TTC549 (cell line): Measurements from ENCODE around the gene FYB2.
"Not testable (repeated sequence)": the region's sequence is repeated elsewhere in the genome, so short reads cannot be mapped to it uniquely, and the experiment has no call there.

ENCODE experiments used
- FAIRE-seq: peaks from 2 replicates; lab custom pipeline; 2012; peaks lifted over from hg19 to GRCh38; lab: Jason Lieb, UNC

The FYB2 gene

GRCh38 chr1:56795870-56796269, 23.3 kb downstream of the FYB2 start:
- FAIRE-seq = no peak

DNA sequence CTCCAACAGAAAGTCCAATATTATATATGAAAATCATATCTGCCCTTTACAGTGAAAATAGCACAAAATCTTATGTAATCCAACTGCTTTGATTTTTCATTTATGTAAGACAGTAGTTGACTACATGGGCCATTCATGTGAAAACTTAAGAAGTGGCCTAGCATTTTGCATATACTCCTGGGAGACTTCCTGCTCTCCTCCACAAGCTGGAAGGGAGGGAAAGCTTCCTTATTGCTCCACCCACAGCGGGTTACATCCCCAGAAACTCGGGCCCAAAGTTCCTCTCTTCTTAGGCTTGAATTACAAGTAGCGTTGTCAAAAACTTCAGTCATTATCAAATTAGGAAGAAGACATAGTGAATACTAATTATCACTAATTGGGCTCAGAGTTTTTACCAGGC, 29.2 kb downstream of the FYB2 start:
- no peak for FAIRE-seq

- FAIRE-seq = no peak
Measured at GRCh38 chr1:56788588-56788987, 30.6 kb downstream of the FYB2 start.

DNA sequence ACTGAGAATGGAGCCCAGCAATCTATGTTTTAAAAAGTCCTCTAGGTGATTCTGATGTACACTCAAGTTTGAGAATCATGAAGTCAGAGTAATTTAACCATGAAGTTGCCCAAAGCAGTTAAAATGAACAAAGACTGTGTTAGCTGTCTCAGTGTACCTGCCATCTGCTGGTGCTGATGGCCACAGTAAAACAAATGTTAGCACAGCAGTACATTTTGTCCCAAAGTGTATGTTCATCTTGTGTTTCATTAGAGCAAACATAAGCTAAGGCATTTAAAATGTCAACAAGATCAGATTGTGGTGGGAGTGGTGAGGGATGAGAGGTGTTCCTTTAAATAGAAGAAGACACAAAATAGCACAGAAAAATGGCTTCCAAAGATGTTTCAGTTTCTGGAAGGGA, 31.1 kb downstream of the FYB2 start:
- no peak for FAIRE-seq

GRCh38 chr1:56787330-56787729, 31.9 kb downstream of the FYB2 start:
- no peak for FAIRE-seq

DNA sequence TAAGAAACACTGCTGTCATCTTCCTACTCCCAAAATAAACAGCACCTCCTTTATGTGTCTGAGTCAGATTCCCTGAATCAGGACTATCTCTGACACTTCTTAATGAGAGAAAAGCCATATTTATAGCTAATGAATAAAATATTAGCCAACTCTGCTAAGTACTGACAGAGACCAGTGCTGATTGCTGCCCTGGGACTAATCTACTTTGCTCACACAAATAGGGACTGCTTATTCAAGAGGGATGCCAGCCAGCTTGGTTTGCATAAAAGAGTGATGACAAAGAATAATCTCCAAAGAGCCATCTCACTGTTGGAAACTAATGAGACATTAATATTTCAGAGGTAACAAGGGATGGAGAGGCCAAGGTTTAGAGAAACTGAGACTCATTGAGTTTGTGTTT, 36.4 kb downstream of the FYB2 start:
- no peak for FAIRE-seq

DNA sequence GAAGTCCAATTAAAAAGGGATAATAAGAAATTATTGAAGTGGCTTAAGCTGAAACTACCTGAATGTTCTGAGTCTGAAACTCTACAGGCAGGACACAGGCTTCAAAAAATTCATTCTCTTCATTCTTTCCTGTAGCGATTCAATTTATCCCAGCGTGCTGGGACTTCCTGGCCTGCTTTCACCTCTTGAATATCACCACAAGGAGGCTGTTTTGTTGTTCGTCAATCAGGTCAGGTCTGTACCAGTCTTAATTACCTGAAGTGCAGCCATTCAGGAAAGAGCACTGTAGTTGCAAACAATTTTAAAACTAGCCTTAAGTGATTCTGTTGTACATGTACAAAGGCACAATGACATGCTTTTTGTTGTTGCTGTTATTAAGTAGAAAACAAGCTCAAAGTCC, 38.4 kb downstream of the FYB2 start:
- no peak for FAIRE-seq

DNA sequence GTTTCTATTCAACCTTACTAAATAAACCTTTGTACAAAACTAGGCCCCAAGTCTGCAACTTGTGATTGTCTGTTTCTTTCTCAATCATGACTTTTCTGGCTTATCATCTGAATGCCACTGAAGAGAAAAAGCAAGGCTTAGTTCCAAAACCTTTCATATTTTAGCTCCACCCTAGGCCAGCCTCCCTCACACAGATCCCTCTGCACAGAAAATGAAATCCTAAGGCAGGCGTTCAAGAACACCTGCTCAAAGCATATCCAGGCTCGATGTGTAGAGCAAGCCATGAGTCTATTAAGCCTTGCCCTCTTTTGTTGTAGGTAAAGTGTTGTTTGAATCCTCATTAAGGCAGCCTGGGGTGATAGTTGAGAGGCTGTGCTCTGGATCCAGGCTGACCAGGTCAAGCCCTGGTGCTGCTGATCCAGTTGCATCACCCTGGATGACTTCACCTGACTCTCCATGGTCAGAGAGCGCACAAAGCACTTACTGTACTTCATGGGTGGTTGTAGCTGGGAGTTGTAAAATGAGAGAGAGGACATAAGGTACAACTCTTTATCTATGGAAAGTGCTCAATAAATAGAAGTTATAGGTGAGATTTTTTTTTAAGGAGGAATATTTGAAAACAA, 39.0 kb downstream of the FYB2 start:
- no peak for FAIRE-seq

- FAIRE-seq = no peak
Measured at GRCh38 chr1:56777972-56778371, 41.2 kb downstream of the FYB2 start.

GRCh38 chr1:56774732-56775131, 44.5 kb downstream of the FYB2 start:
- FAIRE-seq = not testable (repeated sequence)

- no peak for FAIRE-seq
Measured at GRCh38 chr1:56774067-56774609, 45.1 kb downstream of the FYB2 start.

- no peak for FAIRE-seq
Measured at GRCh38 chr1:56773341-56774066, 45.7 kb downstream of the FYB2 start.

DNA sequence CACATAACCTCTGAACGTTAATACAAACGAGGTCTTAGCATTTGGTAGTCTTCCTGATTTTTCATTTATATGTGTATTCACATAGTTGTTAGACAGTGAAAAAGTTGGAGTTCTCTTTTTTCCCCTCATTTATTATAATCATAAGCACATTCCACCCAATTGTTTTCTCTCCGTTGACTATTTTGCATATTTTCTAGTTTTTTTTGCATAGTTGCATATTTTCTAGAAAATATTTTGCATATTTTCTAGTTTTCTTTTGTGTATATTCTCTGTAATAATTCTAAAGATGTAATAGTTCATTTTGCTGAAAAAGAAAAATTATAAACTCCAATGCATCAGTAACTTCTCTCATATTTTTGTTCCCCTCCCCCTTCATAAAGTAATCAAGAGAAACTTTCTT, 47.5 kb downstream of the FYB2 start:
- no peak for FAIRE-seq

GRCh38 chr1:56758794-56759193, 60.4 kb downstream of the FYB2 start:
- FAIRE-seq = no peak

DNA sequence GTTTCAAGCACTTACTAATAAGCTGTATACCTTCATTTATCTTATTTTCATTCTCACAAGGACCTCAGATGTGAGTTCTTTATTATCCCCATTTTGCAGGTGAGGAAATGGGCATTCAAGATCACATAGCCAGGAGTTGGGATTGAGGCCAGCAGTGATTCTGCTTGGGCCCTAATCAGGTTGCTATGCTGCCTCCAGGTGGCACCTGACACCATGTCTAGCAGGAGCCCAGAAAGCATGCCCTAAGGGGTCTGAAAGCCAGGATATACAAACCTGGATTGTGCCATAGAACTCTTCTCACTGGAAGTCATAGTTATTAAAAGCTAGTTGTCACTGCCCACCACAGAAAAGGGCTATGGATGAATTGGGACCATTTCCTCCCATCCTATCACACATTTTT, 61.1 kb downstream of the FYB2 start:
- FAIRE-seq = no peak

DNA sequence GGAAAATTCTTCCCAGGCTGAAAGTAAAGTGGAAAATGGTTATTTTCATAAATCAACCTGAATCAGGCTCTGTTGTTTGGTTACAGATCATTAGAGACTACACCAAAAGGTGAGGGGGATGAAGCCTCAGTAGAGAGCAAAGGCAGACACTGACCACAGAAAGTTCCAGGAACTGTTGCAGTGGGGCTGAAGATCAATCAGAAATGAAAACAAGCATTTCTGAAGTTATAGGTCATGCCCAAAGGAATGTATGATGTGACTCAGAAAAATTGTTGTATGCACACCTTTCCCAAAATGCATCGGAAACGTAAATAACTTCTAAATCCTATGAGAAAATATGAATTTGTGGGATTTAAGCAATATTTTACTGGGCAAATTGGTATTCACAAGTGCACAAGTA, 63.3 kb downstream of the FYB2 start:
- FAIRE-seq = no peak

- no peak for FAIRE-seq
Measured at GRCh38 chr1:56754708-56755479, 64.3 kb downstream of the FYB2 start.

- FAIRE-seq = no peak
Measured at GRCh38 chr1:56745231-56745630, 74.0 kb downstream of the FYB2 start.

DNA sequence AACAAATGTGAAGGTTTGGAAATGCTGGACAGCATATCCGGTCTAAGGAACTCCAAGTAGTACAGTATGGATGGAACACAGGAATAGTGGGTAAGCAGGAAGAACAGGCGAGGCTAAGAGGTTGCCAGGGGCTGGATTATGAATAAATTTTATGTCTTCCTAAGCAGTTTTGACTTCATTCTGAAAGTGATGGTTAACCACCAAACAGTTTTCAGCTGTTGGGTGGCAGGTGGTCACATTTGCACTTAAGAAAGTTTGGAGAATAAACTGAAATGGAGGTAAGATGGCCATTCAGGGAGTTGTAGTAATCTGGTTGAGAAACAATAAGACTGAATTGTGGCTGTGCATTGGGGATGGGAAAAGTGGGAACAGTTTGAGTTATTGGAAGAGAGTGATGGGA, 90.2 kb downstream of the FYB2 start:
- no peak for FAIRE-seq

DNA sequence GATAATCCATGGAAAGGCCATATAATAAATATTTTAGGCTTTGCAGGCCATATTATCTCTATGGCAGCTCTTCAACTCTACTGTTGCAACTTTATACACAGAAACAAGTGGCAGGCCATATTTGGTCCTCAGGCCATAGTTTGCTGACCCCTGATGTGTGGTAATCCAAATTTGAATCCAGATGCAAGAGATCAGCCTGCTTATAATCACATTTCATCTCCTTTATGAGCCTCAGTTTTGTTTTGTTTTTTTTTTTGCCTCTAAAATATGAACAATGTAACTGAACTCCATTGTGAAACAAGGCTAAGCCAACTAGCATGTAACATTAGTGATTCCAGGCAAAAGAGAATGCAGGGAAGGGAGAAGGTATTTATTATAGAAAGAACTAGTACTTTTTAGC, 92.5 kb downstream of the FYB2 start:
- no peak for FAIRE-seq

DNA sequence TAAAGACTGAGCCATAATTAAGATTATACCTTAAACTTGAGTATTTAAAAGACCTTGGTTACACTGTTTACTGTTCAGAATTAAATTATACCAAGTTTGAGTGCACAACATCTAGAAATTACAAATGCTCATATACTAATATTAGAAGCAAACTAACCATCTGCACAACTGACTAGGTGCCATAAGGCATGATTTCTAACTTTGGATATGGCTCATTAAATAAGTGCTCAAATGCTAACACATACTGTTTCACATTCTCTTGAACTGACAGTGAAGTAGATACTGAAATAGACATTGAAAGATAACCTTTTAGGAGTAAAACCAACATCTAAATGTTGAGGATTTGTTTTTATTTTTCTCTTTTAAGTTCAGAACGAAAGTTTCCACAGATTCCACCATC, 100.0 kb downstream of the FYB2 start:
- FAIRE-seq = no peak

DNA sequence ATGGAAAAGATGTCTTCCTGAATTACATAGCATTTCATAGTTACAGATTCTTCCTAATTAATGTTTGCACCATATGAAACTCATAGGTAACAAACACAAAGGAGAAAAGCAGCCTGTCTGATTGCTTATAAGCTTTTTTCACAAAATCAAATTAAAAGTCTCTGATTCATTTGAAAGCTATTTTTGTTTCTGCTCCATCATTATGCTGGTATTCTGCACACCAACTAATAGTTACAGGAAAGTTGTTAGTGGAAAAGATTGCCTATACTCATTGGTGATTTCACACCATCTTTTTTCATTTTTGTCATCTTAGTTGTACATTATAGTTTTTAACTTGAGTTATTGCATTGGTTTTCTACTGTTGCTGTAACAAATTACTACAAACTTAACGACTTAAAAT, 104.0 kb downstream of the FYB2 start:
- no peak for FAIRE-seq

- no peak for FAIRE-seq
Measured at GRCh38 chr1:56713112-56713511, 106.1 kb downstream of the FYB2 start.
